Measurements from ENCODE around the gene AKNA.
A peak's percentile ranks its signal among the peaks of the same experiment; 100 is the strongest.

Gene AKNA

GRCh38 chr9:114287763-114288192 lies 100.0 kb downstream of the AKNA start:
- DNase-seq: no peak
- H3K36me3 ChIP-seq: peaks cover 43% of the 10 kb centered on the region
- H3K27ac ChIP-seq: peak overlapping the region; percentile 75
- no peaks in the 10 kb centered on the region for H3K27me3 ChIP-seq (ENCODE audit: insufficient read depth, low read depth, severe bottlenecking)
- no peak overlapping the region for H3K4me3 ChIP-seq (ENCODE audit: low read depth, low read length)
- no peak for TF ChIP-seq CTCF (IDR thresholded peaks at IDR 0.05; ENCODE audit: low read depth, low read length)
- H3K9me3 ChIP-seq (ENCODE audit: severe bottlenecking): no peaks in the 10 kb centered on the region

- Histone ChIP-seq H3K36me3 (peaks cover 42% of the 10 kb centered on the region), H3K27ac (peak overlapping the region; percentile 75), H3K9me3 (ENCODE audit: severe bottlenecking) (no peaks in the 10 kb centered on the region), H3K27me3 (ENCODE audit: insufficient read depth, low read depth, severe bottlenecking) (no peaks in the 10 kb centered on the region), H3K4me3 (ENCODE audit: low read depth, low read length) (no peak overlapping the region)
- TF ChIP-seq CTCF (IDR thresholded peaks at IDR 0.05; ENCODE audit: low read depth, low read length): peak; percentile 54; the same call in 1 of the 2 replicates
- DNase-seq: peak; percentile 80
Observed at GRCh38 chr9:114287001-114287762, 100.6 kb downstream of the AKNA start.

GRCh38 chr9:114286146-114286679 lies 101.6 kb downstream of the AKNA start:
- Histone ChIP-seq H3K27ac (no peak overlapping the region; the same call in 1 of the 2 replicates), H3K4me3 (ENCODE audit: low read depth, low read length) (no peak overlapping the region), H3K27me3 (ENCODE audit: insufficient read depth, low read depth, severe bottlenecking) (no peaks in the 10 kb centered on the region), H3K9me3 (ENCODE audit: severe bottlenecking) (no peaks in the 10 kb centered on the region), H3K36me3 (peaks cover 41% of the 10 kb centered on the region)
- TF ChIP-seq CTCF (IDR thresholded peaks at IDR 0.05; ENCODE audit: low read depth, low read length): no peak
- DNase-seq: peak; percentile 4

- Histone ChIP-seq H3K4me3 (ENCODE audit: low read depth, low read length) (no peak overlapping the region), H3K27ac (no peak overlapping the region), H3K36me3 (peaks cover 38% of the 10 kb centered on the region), H3K9me3 (ENCODE audit: severe bottlenecking) (no peaks in the 10 kb centered on the region), H3K27me3 (ENCODE audit: insufficient read depth, low read depth, severe bottlenecking) (no peaks in the 10 kb centered on the region)
- no peak for TF ChIP-seq CTCF (IDR thresholded peaks at IDR 0.05; ENCODE audit: low read depth, low read length)
- DNase-seq: peak; percentile 9
Observed at GRCh38 chr9:114285166-114285867, 102.5 kb downstream of the AKNA start.

- Histone ChIP-seq H3K27ac (no peak overlapping the region), H3K9me3 (ENCODE audit: severe bottlenecking) (no peaks in the 10 kb centered on the region), H3K36me3 (peaks cover 38% of the 10 kb centered on the region), H3K4me3 (ENCODE audit: low read depth, low read length) (no peak overlapping the region), H3K27me3 (ENCODE audit: insufficient read depth, low read depth, severe bottlenecking) (no peaks in the 10 kb centered on the region)
- peak; percentile 8 for DNase-seq
- no peak for TF ChIP-seq CTCF (IDR thresholded peaks at IDR 0.05; ENCODE audit: low read depth, low read length)
Observed at GRCh38 chr9:114284316-114285060, 103.3 kb downstream of the AKNA start.

Measured in WERI-Rb-1 (cell line).